H1 (cell line): ENCODE measurements around the gene TMEM178B.

ENCODE experiments used
- BCL11A ChIP-seq, 2 experiments: IDR thresholded peaks; one replicate each; pipeline ENCODE4 v1.6.1; 2011; ENCODE audit warnings: low read depth in 2 of 2, low read length in 2 of 2, mild to moderate bottlenecking in 2 of 2
- CHD1 ChIP-seq: IDR thresholded peaks from 2 replicates; pipeline ENCODE4 v1.6.1; 2012; ENCODE audit warnings: low read depth, low read length, improper control_type of control experiment
- SP1 ChIP-seq: IDR thresholded peaks from 2 replicates; pipeline ENCODE4 v1.6.1; 2011; ENCODE audit warnings: low read depth, low read length
- TF ChIP-seq, protein P1 (sequence below), 3 experiments: IDR thresholded peaks; 1 replicate in 2 of 3; 2 replicates in 1 of 3; pipeline versions ENCODE4 v1.5.1 to v1.6.1; 2011; ENCODE audit warnings: low read length in 3 of 3, mild to moderate bottlenecking in 3 of 3, inconsistent platforms in 2 of 3, low read depth in 1 of 3, moderate library complexity in 1 of 3; ENCODE audit not compliant: insufficient read depth in 1 of 3; ENCODE audit errors: control extremely low read depth in 1 of 3

DNA sequence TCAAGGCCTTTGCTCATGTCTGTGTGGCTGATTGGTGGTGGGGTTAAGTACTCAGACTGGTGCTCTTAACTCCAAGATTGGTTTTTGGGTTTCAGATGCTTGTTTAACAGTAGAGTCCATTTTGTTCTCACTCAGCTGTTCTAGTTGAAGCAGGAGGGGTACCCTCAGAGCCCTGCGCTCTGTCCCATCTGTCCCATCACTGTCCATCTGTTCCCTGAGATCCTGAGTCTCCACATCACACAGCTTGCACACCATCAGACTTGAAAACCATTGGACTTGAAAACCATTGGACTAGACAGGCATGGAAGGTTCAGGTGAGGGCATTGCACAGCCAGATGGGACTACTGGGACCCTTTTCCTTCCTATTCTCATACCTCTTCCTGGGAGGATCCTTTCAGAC, 39.3 kb downstream of the TMEM178B start:
- no peak for TF ChIP-seq BCL11A (IDR thresholded peaks at IDR 0.05; ENCODE audit: low read depth in 2 of 2, low read length in 2 of 2)
- TF ChIP-seq SP1: no peak
- TF ChIP-seq CHD1: no peak
- TF ChIP-seq, protein P1, sequence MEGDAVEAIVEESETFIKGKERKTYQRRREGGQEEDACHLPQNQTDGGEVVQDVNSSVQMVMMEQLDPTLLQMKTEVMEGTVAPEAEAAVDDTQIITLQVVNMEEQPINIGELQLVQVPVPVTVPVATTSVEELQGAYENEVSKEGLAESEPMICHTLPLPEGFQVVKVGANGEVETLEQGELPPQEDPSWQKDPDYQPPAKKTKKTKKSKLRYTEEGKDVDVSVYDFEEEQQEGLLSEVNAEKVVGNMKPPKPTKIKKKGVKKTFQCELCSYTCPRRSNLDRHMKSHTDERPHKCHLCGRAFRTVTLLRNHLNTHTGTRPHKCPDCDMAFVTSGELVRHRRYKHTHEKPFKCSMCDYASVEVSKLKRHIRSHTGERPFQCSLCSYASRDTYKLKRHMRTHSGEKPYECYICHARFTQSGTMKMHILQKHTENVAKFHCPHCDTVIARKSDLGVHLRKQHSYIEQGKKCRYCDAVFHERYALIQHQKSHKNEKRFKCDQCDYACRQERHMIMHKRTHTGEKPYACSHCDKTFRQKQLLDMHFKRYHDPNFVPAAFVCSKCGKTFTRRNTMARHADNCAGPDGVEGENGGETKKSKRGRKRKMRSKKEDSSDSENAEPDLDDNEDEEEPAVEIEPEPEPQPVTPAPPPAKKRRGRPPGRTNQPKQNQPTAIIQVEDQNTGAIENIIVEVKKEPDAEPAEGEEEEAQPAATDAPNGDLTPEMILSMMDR (IDR thresholded peaks at IDR 0.05; ENCODE audit: control extremely low read depth in 1 of 3, insufficient read depth in 1 of 3, low read depth in 1 of 3, low read length in 3 of 3): no peak
